SJCRH30 (cell line): Measurements from ENCODE around the gene ARHGEF16. TPM values are rescaled to one million over a fixed set of nuclear protein-coding genes. Genes with fewer than 3 reads are reported as not detected.

Source experiments
- DNase-seq, 2 experiments: peaks; one replicate each; pipeline ENCODE4 v3.0.0-alpha.2; 2015 to 2020
- H3K27ac ChIP-seq: fragments of 250-450 bp; sonication (Bioruptor Pico); 2 replicates; pipeline ENCODE4 v1.5.1; 2020; ENCODE audit warnings: mild to moderate bottlenecking, moderate library complexity
- H3K27me3 ChIP-seq: fragments of 250-450 bp; sonication (Bioruptor Pico); 2 replicates; pipeline ENCODE4 v1.5.1; 2020; ENCODE audit warnings: mild to moderate bottlenecking, moderate library complexity
- H3K36me3 ChIP-seq: fragments of 250-450 bp; sonication (Bioruptor Pico); 2 replicates; pipeline ENCODE4 v1.5.1; 2020; ENCODE audit warnings: mild to moderate bottlenecking, moderate library complexity
- H3K4me1 ChIP-seq: fragments of 250-450 bp; sonication (Bioruptor Pico); 2 replicates; pipeline ENCODE4 v1.5.1; 2020; ENCODE audit warnings: mild to moderate bottlenecking, moderate library complexity
- H3K4me3 ChIP-seq: fragments of 250-450 bp; sonication (Bioruptor Pico); 2 replicates; pipeline ENCODE4 v1.5.1; 2020; ENCODE audit warnings: mild to moderate bottlenecking, moderate library complexity
- H3K9me3 ChIP-seq: fragments of 250-450 bp; sonication (Bioruptor Pico); replicated peaks from 2 replicates; pipeline ENCODE4 v1.5.1; 2020; ENCODE audit warnings: mild to moderate bottlenecking, moderate library complexity
- total RNA-seq: library from RNA; depleted of rRNA; stranded (reverse); fragments of >200 nt; shearing (Covaris generic); gene quantifications from 2 replicates; pipeline ENCODE4 v1.2.3, GENCODE V29; 2014

Gene ARHGEF16
- total RNA-seq, 1 experiment from 2014 or later, result 0.57 TPM

- no peak overlapping the region for H3K27ac ChIP-seq
- no peak for DNase-seq
- H3K4me3 ChIP-seq, result no peak overlapping the region
- H3K4me1 ChIP-seq, result no peaks in the 10 kb centered on the region
- H3K9me3 ChIP-seq, result no peaks in the 10 kb centered on the region
- no peaks in the 10 kb centered on the region for H3K36me3 ChIP-seq
- peaks cover 17% of the 10 kb centered on the region for H3K27me3 ChIP-seq
These were observed 52.5 kb downstream of the ARHGEF16 start for GRCh38 chr1:3506943-3507342.

- Histone ChIP-seq H3K27me3 (peaks cover 13% of the 10 kb centered on the region), H3K9me3 (no peaks in the 10 kb centered on the region), H3K4me1 (no peaks in the 10 kb centered on the region), H3K27ac (no peak overlapping the region), H3K36me3 (no peaks in the 10 kb centered on the region), H3K4me3 (no peak overlapping the region)
- no peak for DNase-seq
These were observed 53.3 kb downstream of the ARHGEF16 start for GRCh38 chr1:3507636-3508275.

GRCh38 chr1:3508757-3509415, 54.4 kb downstream of the ARHGEF16 start:
- no peak for DNase-seq
- H3K36me3 ChIP-seq, result no peaks in the 10 kb centered on the region
- H3K27ac ChIP-seq, result no peak overlapping the region
- no peak overlapping the region for H3K4me3 ChIP-seq
- H3K4me1 ChIP-seq, result no peaks in the 10 kb centered on the region
- H3K9me3 ChIP-seq, result no peaks in the 10 kb centered on the region
- H3K27me3 ChIP-seq, result peaks cover 13% of the 10 kb centered on the region; the same call in 1 of the 2 replicates

- DNase-seq, result no peak
- Histone ChIP-seq H3K36me3 (no peaks in the 10 kb centered on the region), H3K4me3 (no peak overlapping the region), H3K4me1 (no peaks in the 10 kb centered on the region), H3K9me3 (no peaks in the 10 kb centered on the region), H3K27ac (no peak overlapping the region), H3K27me3 (peaks cover 13% of the 10 kb centered on the region; the same call in 1 of the 2 replicates)
These were observed 55.3 kb downstream of the ARHGEF16 start for GRCh38 chr1:3509721-3510120.

DNA sequence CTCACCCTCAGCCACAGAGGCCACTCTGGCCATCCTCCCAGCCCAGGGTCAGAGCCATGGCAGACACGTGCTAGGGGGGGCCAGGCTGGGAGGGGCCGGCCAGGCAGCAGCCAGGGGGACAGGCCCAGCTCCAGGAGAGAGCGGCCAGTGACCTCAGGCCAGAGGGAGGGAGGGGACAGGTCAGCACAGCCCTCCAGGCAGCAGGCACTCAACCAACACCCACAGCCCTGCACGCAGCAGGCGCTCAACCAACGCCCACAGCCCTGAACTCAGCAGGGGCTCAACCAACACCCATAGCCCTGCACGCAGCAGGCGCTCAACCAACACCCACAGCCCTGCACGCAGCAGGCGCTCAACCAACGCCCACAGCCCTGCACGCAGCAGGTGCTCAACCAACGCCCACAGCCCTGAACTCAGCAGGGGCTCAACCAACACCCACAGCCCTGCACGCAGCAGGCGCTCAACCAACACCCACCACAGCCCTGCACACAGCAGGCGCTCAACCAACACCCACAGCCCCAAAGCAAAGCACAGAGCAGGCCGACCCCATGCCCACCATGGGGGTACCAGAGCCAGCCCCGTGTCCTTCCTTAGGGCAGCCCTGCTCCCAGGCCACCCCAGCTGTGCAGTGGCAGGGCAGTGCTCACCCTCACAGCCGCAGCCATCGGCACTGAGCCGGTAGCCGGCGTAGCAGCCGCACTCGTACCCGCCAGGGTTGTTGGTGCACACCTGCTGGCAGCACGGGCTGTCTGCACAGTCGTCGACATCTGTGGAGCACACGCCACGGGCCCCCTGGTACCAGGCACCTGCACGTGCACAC, 55.9 kb downstream of the ARHGEF16 start:
- no peaks in the 10 kb centered on the region for H3K9me3 ChIP-seq
- DNase-seq, result no peak
- no peaks in the 10 kb centered on the region for H3K4me1 ChIP-seq

DNA sequence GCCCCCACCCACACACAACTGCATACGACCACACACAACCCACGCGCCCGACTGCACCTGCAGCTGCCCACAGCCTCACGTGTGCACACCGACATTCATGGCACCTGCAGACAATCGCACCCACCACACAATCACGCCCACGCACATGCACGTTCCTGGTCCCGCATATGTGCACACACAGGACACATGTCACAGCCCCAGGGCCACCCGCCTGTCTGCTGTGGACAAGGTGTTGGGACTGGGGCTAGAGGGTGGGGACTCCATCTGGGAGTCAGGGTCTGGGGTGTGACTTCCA, 56.4 kb downstream of the ARHGEF16 start:
- peaks cover 3% of the 10 kb centered on the region for H3K4me1 ChIP-seq
- H3K36me3 ChIP-seq, result no peaks in the 10 kb centered on the region
- no peaks in the 10 kb centered on the region for H3K9me3 ChIP-seq
- no peak for DNase-seq
- H3K4me3 ChIP-seq, result no peak overlapping the region
- no peak overlapping the region for H3K27ac ChIP-seq
- peaks cover 19% of the 10 kb centered on the region; the same call in 1 of the 2 replicates for H3K27me3 ChIP-seq

More for the DNA sequence above, 55.9 kb downstream of the ARHGEF16 start:
- Histone ChIP-seq H3K27me3 (peaks cover 15% of the 10 kb centered on the region; the same call in 1 of the 2 replicates), H3K27ac (no peak overlapping the region), H3K4me3 (no peak overlapping the region), H3K36me3 (no peaks in the 10 kb centered on the region)

DNA sequence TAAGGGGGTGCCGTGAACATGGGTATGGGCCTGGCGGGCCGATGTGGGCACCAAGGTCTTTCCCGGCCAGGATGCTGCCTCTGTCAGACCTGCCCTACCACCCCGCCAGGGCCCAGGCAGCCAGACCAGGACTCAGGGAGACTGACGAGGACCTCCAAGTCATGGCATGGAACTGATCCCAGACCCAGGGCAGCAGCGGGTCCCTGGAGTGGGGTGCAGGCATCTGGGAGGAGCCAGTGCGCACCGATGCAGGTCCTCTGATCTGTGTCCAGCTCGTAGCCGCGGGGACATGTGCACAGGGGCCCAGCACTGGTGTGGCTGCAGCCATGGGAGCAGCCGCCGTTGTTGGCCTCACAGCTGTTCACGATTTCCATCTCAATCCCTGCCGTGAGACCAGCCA, 56.8 kb downstream of the ARHGEF16 start:
- peaks cover 6% of the 10 kb centered on the region for H3K4me1 ChIP-seq
- no peak overlapping the region for H3K4me3 ChIP-seq
- no peak for DNase-seq
- H3K9me3 ChIP-seq, result no peaks in the 10 kb centered on the region
- no peaks in the 10 kb centered on the region for H3K36me3 ChIP-seq
- H3K27me3 ChIP-seq, result peaks cover 19% of the 10 kb centered on the region; the same call in 1 of the 2 replicates
- H3K27ac ChIP-seq, result no peak overlapping the region

- no peak overlapping the region for H3K27ac ChIP-seq
- DNase-seq, result no peak
- peaks cover 11% of the 10 kb centered on the region for H3K4me1 ChIP-seq
- no peaks in the 10 kb centered on the region for H3K9me3 ChIP-seq
- H3K36me3 ChIP-seq, result no peaks in the 10 kb centered on the region
- H3K27me3 ChIP-seq, result peaks cover 17% of the 10 kb centered on the region; the same call in 1 of the 2 replicates
- H3K4me3 ChIP-seq, result no peak overlapping the region
These were observed 57.4 kb downstream of the ARHGEF16 start for GRCh38 chr1:3511856-3512255.

- Histone ChIP-seq H3K4me1 (peaks cover 22% of the 10 kb centered on the region), H3K27me3 (peaks cover 6% of the 10 kb centered on the region; the same call in 1 of the 2 replicates), H3K36me3 (no peaks in the 10 kb centered on the region), H3K9me3 (no peaks in the 10 kb centered on the region), H3K27ac (no peak overlapping the region), H3K4me3 (no peak overlapping the region)
- no peak for DNase-seq
These were observed 59.9 kb downstream of the ARHGEF16 start for GRCh38 chr1:3514404-3514803.

- DNase-seq, result no peak
- no peak overlapping the region for H3K27ac ChIP-seq
- no peak overlapping the region for H3K4me3 ChIP-seq
- H3K36me3 ChIP-seq, result no peaks in the 10 kb centered on the region
- peaks cover 6% of the 10 kb centered on the region; the same call in 1 of the 2 replicates for H3K27me3 ChIP-seq
- no peaks in the 10 kb centered on the region for H3K9me3 ChIP-seq
- peaks cover 22% of the 10 kb centered on the region for H3K4me1 ChIP-seq
These were observed 60.8 kb downstream of the ARHGEF16 start for GRCh38 chr1:3515272-3515671.

DNA sequence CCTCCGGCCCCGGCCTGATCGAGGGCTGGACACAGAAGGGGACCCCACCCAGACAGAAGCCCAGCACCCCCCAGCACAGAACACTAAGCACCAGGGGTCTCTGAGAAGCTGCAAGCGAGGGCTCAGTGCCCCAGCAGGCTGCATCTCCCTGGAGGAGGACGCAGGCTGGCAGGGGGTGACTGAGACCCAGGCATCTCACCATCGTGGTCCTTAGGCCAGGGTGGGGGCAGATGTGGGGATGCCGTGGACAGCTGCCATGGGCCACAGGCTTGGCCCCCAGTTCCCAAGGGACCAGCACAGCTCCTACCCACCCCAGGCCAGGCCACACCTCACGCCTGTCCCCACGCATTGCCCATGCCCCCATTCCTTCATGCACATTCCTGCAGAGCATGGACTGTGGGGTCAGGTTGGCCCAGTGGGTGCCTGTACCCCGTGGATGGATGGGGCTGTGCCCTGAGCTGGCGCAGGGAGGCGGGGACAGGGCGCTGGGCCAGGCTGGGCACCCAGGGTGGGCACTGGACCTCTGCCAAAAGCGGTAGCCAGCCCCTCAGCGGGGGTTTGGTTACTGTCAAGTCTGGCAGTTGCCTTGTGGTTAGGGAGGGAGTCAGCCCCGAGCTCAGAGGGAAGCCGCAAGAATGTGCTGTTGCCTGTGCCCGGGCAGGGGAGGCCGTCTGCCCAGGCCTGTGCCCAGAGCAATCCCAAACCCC, 61.5 kb downstream of the ARHGEF16 start:
- Histone ChIP-seq H3K9me3 (no peaks in the 10 kb centered on the region), H3K27ac (no peak overlapping the region), H3K27me3 (peaks cover 6% of the 10 kb centered on the region; the same call in 1 of the 2 replicates), H3K4me3 (no peak overlapping the region), H3K4me1 (peaks cover 22% of the 10 kb centered on the region), H3K36me3 (no peaks in the 10 kb centered on the region)
- peak; percentile 63 to 72 for DNase-seq

- Histone ChIP-seq H3K4me3 (no peak overlapping the region), H3K36me3 (no peaks in the 10 kb centered on the region), H3K9me3 (no peaks in the 10 kb centered on the region), H3K27ac (no peak overlapping the region), H3K27me3 (peaks cover 6% of the 10 kb centered on the region; the same call in 1 of the 2 replicates), H3K4me1 (peaks cover 22% of the 10 kb centered on the region)
- DNase-seq, result no peak
These were observed 62.0 kb downstream of the ARHGEF16 start for GRCh38 chr1:3516481-3516869.

DNA sequence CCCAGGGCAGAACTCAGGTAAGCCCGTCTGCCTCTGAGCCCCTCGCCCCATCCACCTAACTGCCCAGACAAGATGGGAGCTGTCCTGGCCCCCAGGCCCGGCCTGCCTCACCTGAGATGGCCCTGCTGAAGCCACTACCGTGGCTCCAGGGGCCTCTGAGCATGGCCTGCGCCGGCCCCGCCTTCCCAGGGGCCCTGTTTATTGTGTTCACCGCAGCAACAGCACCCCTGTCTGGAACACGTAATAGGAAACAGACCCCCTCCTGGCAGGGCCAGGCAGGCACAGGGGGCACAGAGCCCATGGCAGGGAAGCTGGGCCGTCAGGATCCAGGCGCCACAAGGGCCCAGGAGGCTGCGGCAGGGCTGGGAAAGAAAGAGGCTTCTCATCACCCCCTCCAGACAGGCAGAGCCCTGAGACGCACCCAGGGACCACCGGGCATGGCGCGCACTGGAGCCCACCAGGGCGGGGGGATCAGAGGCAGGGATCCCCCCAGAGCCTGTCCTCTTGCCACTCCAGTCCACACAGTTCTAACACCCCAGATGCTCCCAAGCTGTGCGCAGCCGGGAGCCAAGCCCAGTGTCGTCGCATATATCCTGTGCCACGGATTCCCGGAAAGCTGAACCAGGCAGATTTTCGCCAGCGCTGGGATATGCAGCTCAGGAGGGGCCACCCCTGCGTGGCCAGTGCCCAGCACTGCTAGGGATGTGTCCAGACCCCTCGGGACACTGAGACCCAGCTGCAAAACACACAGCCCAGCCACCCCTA, 62.6 kb downstream of the ARHGEF16 start:
- H3K4me3 ChIP-seq, result no peak overlapping the region
- H3K36me3 ChIP-seq, result no peaks in the 10 kb centered on the region
- peaks cover 22% of the 10 kb centered on the region for H3K4me1 ChIP-seq
- DNase-seq, result no peak
- H3K9me3 ChIP-seq, result no peaks in the 10 kb centered on the region
- no peak overlapping the region for H3K27ac ChIP-seq
- H3K27me3 ChIP-seq, result peaks cover 9% of the 10 kb centered on the region; the same call in 1 of the 2 replicates

DNA sequence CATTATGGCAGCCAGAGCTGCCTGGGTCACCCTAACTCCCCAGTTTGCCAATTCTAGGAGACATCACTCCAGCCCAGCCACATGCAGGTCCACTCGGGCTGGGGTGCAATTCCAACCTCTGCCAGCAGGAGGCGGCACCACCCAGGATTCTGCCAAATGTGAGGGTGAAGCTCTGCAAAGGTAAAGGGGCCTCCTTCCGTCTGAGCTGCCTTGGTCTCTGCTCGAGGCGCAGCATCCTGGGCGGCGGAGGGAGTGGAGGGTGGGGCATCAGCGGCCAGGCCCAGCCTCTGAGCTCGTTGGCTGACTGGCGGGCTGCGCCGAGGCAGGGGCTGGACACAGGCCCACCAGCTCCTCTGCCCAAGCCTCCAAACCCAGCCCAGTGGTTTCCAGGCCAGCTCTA, 63.8 kb downstream of the ARHGEF16 start:
- no peaks in the 10 kb centered on the region for H3K9me3 ChIP-seq
- no peak overlapping the region for H3K27ac ChIP-seq
- H3K4me3 ChIP-seq, result no peak overlapping the region
- peaks cover 16% of the 10 kb centered on the region; the same call in 1 of the 2 replicates for H3K27me3 ChIP-seq
- DNase-seq, result no peak
- no peaks in the 10 kb centered on the region for H3K36me3 ChIP-seq
- H3K4me1 ChIP-seq, result peaks cover 22% of the 10 kb centered on the region
